NCI-H82 treated with DMSO at 0.1 percent for 48 hours (cell line): ENCODE data around the gene NSD1.
"Not testable (repeated sequence)": the region's sequence is repeated elsewhere in the genome, so short reads cannot be mapped to it uniquely, and the experiment has no call there.

Source experiments
- DNase-seq: peaks from one replicate; lab custom pipeline; 2025; ENCODE audit not compliant: unreplicated experiment; lab: John Stamatoyannopoulos, UW

NSD1 gene

DNA sequence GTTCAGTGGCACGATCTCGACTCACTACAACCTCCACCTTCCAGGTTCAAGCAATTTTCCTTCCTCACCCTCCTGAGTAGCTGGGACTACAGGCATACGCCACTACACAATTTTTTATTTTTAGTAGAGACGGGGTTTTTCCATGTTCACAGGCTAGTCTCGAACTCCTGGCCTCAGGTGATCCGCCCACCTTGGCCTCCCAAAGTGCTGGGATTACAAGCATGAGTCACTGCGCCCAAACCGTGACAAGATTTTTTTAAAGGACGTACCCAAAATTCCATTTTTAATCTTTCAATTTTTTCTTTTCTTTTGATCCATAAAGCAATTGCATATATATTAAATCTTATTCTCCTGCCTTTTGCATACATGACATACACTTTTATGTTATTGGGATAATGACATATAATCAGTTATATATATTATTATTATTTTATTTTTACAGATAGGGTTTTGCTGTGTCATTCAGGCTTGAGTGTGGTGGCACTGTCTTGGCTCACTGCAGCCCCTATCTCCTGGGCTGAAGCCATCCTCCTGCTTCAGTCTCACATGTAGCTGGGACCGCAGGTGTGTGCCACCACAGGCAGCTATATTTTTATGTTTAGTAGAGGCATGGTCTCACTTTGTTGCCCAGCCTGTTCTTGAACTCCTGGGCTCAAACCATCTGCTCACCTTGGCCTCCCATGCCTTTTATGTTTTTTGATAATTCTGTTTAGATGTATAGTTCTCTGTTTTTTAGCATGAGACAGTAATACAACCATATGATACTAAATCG lies 98.1 kb downstream of the NSD1 start:
- DNase-seq, result no peak

- no peak for DNase-seq
Observed at GRCh38 chr5:177232358-177232757, 98.8 kb downstream of the NSD1 start.

DNA sequence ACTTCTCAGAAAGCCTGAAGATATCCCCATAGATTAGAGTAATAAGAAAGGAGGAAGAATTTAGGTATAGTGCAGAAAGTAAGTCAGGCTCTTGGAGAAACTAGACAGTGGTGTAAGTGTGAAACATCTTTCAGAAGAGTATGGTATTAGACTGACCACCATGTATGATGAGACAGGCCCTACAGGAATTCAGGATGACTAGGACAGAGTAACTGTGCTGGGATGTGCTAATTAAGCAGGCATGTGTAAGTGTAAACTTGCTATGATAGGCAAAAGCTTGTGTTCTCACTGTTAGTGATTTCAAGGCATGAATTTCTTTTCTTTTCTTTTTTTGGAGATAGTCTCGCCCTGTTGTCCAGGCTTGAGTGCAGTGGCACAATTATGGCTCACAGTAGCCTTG lies 99.2 kb downstream of the NSD1 start:
- DNase-seq, result no peak

- no peak for DNase-seq
Observed at GRCh38 chr5:177233206-177233605, 99.6 kb downstream of the NSD1 start.

- DNase-seq, result no peak
Observed at GRCh38 chr5:177233802-177234201, 100.2 kb downstream of the NSD1 start.

DNA sequence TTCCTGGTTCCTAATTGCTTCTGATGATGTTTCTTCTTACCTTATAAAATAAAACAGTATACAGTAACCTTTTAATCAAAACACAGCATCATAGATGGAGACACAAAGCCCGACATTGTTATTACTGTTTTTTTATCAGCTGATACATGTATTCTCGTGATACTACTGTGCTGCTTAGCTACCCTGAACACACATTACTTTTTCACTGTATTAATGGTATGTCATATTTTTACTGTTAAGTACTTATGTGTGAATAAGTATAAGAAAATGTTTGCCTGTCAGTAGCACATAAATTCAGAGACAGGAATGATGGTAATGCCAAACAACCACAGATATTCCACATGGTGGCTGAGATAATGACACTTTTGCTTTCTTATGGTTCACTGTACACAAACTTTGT lies 101.3 kb downstream of the NSD1 start:
- DNase-seq, result no peak

DNA sequence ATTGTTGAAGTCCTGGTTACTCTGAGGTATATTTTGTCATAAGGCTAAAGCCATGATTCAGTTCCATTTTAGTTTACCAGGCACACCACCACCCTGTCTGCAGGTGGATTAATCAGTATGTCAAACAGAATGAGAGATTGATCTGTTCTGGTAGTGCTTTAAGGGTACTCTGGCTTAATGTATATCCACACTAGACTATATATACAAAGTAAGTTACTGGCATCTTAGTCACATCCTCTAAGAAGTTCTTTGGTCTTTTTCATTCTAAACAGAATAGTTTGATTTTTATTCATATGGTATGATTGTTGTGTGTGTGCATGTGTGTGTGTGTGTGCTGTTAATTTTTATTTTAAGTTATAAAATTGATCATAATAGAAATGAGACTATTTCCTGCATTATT lies 108.2 kb downstream of the NSD1 start:
- DNase-seq, result no peak

- no peak for DNase-seq
Observed at GRCh38 chr5:177242304-177242703, 108.7 kb downstream of the NSD1 start.

- DNase-seq, result no peak
Observed at GRCh38 chr5:177249761-177250537, 116.4 kb downstream of the NSD1 start.

DNA sequence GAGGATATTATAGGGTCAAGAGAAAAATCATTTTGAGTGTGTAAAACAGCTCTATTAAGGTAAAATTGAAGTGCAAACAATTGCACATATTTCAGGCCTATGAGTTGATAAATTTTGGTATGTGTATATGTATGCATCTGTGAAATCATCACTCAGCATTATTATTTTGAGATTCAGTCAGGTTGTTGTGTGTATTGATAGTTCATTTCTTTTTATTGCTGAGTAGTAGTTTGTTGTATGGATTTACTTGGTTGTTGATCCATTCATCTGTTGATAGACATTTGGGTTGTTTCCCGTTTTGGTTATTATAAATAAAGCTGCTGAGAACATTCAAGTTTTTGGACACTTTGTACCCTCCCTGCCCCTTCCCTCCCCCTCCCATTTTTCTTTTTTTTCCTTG lies 119.7 kb downstream of the NSD1 start:
- no peak for DNase-seq

DNA sequence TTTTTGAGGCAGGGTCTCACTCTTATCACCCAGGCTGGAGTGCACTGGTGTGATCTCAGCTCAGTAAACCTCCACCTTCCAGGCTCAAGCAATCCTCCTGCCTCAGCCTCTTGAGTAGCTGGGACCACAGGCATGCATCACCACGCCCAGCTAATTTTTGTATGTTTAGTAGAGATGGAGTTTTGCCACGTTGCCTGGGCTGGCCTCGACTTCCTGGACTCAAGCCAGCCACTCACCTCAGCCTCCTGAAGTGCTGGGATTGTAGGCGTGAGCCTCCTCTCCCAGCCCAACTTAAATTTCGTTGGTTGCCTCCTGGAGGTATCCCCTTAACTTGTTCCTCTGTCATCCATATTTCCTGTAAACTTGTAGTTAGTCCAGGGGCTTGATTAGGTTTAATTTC lies 122.7 kb downstream of the NSD1 start:
- DNase-seq, result no peak

GRCh38 chr5:177258711-177259110 lies 125.1 kb downstream of the NSD1 start:
- not testable (repeated sequence) for DNase-seq

DNA sequence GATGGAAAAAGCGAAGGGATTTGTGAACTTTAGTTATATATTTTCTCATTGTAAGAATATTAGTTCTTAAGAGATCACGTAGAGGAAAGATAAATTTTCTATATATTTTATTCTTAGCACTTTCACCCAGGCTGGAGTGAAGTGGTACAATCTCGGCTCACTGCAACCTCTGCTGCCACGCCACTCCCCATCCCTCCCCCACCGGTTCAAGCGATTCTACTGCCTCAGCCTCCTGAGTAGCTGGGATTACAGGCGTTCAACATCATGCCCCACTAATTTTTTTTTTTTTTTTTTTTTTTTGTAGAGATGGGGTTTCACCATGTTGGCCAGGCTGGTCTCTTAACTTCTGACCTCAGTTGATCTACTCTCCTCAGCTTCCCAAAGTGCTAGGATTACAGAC lies 127.4 kb downstream of the NSD1 start:
- DNase-seq, result no peak

GRCh38 chr5:177261510-177261909 lies 127.9 kb downstream of the NSD1 start:
- DNase-seq, result no peak

- no peak for DNase-seq
Observed at GRCh38 chr5:177264178-177264577, 130.6 kb downstream of the NSD1 start.

GRCh38 chr5:177265395-177265794 lies 131.8 kb downstream of the NSD1 start:
- no peak for DNase-seq

GRCh38 chr5:177269232-177269895 lies 135.8 kb downstream of the NSD1 start:
- no peak for DNase-seq

- DNase-seq, result no peak
Observed at GRCh38 chr5:177269976-177270375, 136.4 kb downstream of the NSD1 start.

DNA sequence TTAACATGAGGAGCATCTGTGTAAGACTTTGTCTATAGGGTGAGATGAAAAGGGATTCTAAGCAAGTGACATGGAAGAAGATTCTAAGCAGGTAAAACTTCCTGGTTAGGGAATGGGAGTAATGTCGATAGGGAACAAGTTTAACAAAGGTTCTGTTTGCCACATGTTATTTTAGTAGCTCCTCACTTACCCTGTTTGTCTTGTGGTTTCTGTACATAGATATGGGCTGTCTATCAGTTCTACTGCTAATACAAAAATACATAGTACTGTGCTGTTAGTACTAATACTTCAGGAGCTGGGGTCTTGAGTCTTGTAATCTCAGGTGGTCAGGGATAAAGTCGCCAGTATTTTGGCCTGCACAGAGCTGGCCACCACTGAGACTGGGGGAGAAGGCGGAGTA lies 137.1 kb downstream of the NSD1 start:
- no peak for DNase-seq

DNA sequence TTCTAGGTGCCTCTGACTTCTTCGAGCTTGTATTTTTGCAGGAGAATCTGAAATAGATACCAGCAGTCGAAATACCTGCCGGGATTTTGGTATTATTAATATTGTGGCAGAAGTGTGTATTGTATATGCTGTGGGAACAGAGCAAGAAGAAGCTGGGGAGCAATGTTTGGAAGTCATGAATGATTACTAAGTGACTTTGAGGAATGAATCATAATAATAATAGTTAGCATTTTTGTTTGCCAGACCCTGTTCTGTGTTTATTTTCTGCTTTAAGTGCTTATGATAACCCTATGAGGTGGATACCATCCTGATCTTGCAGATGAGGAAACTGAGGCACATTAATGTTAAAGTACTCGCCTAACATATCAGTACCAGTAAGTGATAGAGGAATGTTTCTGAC lies 137.5 kb downstream of the NSD1 start:
- DNase-seq, result no peak

- no peak for DNase-seq
Observed at GRCh38 chr5:177275883-177276282, 142.3 kb downstream of the NSD1 start.

GRCh38 chr5:177276886-177277285 lies 143.3 kb downstream of the NSD1 start:
- no peak for DNase-seq
